ENCODE data around the gene NRBP1.
A peak's percentile ranks its signal among the peaks of the same experiment; 100 is the strongest.

The NRBP1 gene

GRCh38 chr2:27485496-27485895, 57.1 kb downstream of the NRBP1 start:
- in situ Hi-C loops (cut with HindIII; ENCODE audit: low pct_unique_long_range_greater_than_20kb, low sequenced_read_pairs), result no loop called here
- no peak for TF ChIP-seq JUND (IDR thresholded peaks at IDR 0.05; ENCODE audit: low read depth)
- no peak for DNase-seq (ENCODE audit: low read depth in 1 of 2, low spot score in 1 of 2)

- TF ChIP-seq JUND (IDR thresholded peaks at IDR 0.05; ENCODE audit: low read depth), result no peak
- peak in 1 of 2 experiments; percentile 5 for DNase-seq (ENCODE audit: low read depth in 1 of 2, low spot score in 1 of 2)
- in situ Hi-C loops (cut with HindIII; ENCODE audit: low pct_unique_long_range_greater_than_20kb, low sequenced_read_pairs), result no loop called here
These were observed 60.7 kb downstream of the NRBP1 start for GRCh38 chr2:27489118-27489497.

- in situ Hi-C loops (cut with HindIII; ENCODE audit: low pct_unique_long_range_greater_than_20kb, low sequenced_read_pairs), result no loop called here
- DNase-seq (ENCODE audit: low read depth in 1 of 2, low spot score in 1 of 2), result peak; percentile 84 to 99
- TF ChIP-seq JUND (IDR thresholded peaks at IDR 0.05; ENCODE audit: low read depth), result no peak
These were observed 61.3 kb downstream of the NRBP1 start, which contains the start of gene IFT172 for GRCh38 chr2:27489498-27490397. TSS of gene IFT172 (minus strand) at chr2:27489743. CDS start at chr2:27489653, 90 bp downstream.
